ENCODE measurements around the gene DNAJB1. TPM values are rescaled to one million over a fixed set of nuclear protein-coding genes. Genes with fewer than 3 reads are reported as not detected.

The DNAJB1 gene
- polyA plus RNA-seq, 1 donor (not counting 4 experiments of a cell fraction or from before 2014, with no cell fraction given): 265 TPM

GRCh38 chr19:14496029-14496833, 22.0 kb downstream of the DNAJB1 start, which contains the start of gene GIPC1:
TSS of gene GIPC1 (minus strand) at chr19:14496127. CDS start at chr19:14482976, 13,151 bp downstream.
- TF ChIP-seq CTCF (optimal IDR thresholded peaks at IDR 0.05 in 1 of 3, IDR thresholded peaks at IDR 0.05 in 1 of 3, conservative IDR thresholded peaks at IDR 0.05 in 1 of 3; ENCODE audit: extremely low read depth in 1 of 3, insufficient read depth in 2 of 3, low read length in 3 of 3) (no peak), EZH2 (IDR thresholded peaks at IDR 0.05; ENCODE audit: low read length) (no peak)
- Histone ChIP-seq H3K9ac (ENCODE audit: control insufficient read depth, extremely low read depth, insufficient read depth, low read length) (peak within 1 kb of the TSS; percentile 86), H3K9me1 (ENCODE audit: control insufficient read depth, extremely low read depth, insufficient read depth, low read length) (no peaks in the 10 kb centered on the region), H3K36me3 (ENCODE audit: control insufficient read depth in 2 of 2, extremely low read depth in 1 of 2, insufficient read depth in 2 of 2, low read length in 2 of 2) (peaks cover 7 to 12% of the 10 kb centered on the region in 2 experiments), H4K20me1 (ENCODE audit: control insufficient read depth, extremely low read depth, insufficient read depth, low read length) (peaks cover 10% of the 10 kb centered on the region), H3K79me2 (ENCODE audit: control insufficient read depth, insufficient read depth, low read length) (peaks cover 42% of the 10 kb centered on the region), H3K27ac (ENCODE audit: control insufficient read depth, insufficient read depth, low read length) (peak within 1 kb of the TSS; percentile 81), H2AFZ (ENCODE audit: control insufficient read depth, low read length) (peak within 1 kb of the TSS; percentile 76), H3K9me3 (ENCODE audit: control insufficient read depth, low read depth, low read length) (no peaks in the 10 kb centered on the region), H3K27me3 (ENCODE audit: control insufficient read depth, extremely low read depth, insufficient read depth, low read length) (no peaks in the 10 kb centered on the region), H3K4me1 (ENCODE audit: control insufficient read depth, extremely low read depth, insufficient read depth, low read length) (peaks cover 27% of the 10 kb centered on the region), H3K4me3 (ENCODE audit: control insufficient read depth in 2 of 3, extremely low read depth in 1 of 3, insufficient read depth in 2 of 3, low read depth in 1 of 3, low read length in 3 of 3) (peak within 1 kb of the TSS; percentile 92 to 95 (median 94)), H3K4me2 (ENCODE audit: control insufficient read depth, extremely low read depth, insufficient read depth, low read depth, low read length) (peak within 1 kb of the TSS; percentile 93)
- DNase-seq (ENCODE audit: low read depth, low spot score) (peak; percentile 91), FAIRE-seq (peak; percentile 57)
- dilution Hi-C loops (cut with MboI; ENCODE audit: extremely low pct_ligation_motif_present, low sequenced_read_pairs): no loop called here

- peak overlapping the region; percentile 86 for H3K9ac ChIP-seq (ENCODE audit: control insufficient read depth, extremely low read depth, insufficient read depth, low read length)
- peaks cover 27% of the 10 kb centered on the region for H3K4me1 ChIP-seq (ENCODE audit: control insufficient read depth, extremely low read depth, insufficient read depth, low read length)
- DNase-seq (ENCODE audit: low read depth, low spot score) (no peak), FAIRE-seq (no peak)
- peaks cover 44% of the 10 kb centered on the region for H3K79me2 ChIP-seq (ENCODE audit: control insufficient read depth, insufficient read depth, low read length)
- H3K4me2 ChIP-seq (ENCODE audit: control insufficient read depth, extremely low read depth, insufficient read depth, low read depth, low read length): peak overlapping the region; percentile 93
- peak overlapping the region; percentile 81 for H3K27ac ChIP-seq (ENCODE audit: control insufficient read depth, insufficient read depth, low read length)
- peaks cover 10% of the 10 kb centered on the region for H4K20me1 ChIP-seq (ENCODE audit: control insufficient read depth, extremely low read depth, insufficient read depth, low read length)
- H3K36me3 ChIP-seq (ENCODE audit: control insufficient read depth in 2 of 2, extremely low read depth in 1 of 2, insufficient read depth in 2 of 2, low read length in 2 of 2): peaks cover 7 to 14% of the 10 kb centered on the region in 2 experiments
- dilution Hi-C loops (cut with MboI; ENCODE audit: extremely low pct_ligation_motif_present, low sequenced_read_pairs): no loop called here
- H3K4me3 ChIP-seq (ENCODE audit: control insufficient read depth in 2 of 3, extremely low read depth in 1 of 3, insufficient read depth in 2 of 3, low read depth in 1 of 3, low read length in 3 of 3): peak overlapping the region; percentile 92 to 95 (median 94)
- peak overlapping the region; percentile 9 for H2AFZ ChIP-seq (ENCODE audit: control insufficient read depth, low read length)
- no peak for TF ChIP-seq CTCF (optimal IDR thresholded peaks at IDR 0.05 in 1 of 3, IDR thresholded peaks at IDR 0.05 in 1 of 3, conservative IDR thresholded peaks at IDR 0.05 in 1 of 3; ENCODE audit: extremely low read depth in 1 of 3, insufficient read depth in 2 of 3, low read length in 3 of 3)
- no peak for TF ChIP-seq EZH2 (IDR thresholded peaks at IDR 0.05; ENCODE audit: low read length)
- H3K9me1 ChIP-seq (ENCODE audit: control insufficient read depth, extremely low read depth, insufficient read depth, low read length): no peaks in the 10 kb centered on the region
- H3K9me3 ChIP-seq (ENCODE audit: control insufficient read depth, low read depth, low read length): no peaks in the 10 kb centered on the region
- H3K27me3 ChIP-seq (ENCODE audit: control insufficient read depth, extremely low read depth, insufficient read depth, low read length): no peaks in the 10 kb centered on the region
Observed at GRCh38 chr19:14495672-14496028, 22.5 kb downstream of the DNAJB1 start.

Data from keratinocyte (primary cell).